Activated naive CD4-positive, alpha-beta T cell treated with Interleukin-2 at 50 U/mL for 16 hours (primary cell): ENCODE results near the gene CITED1.

Experiments
- DNase-seq: peaks from one replicate; pipeline ENCODE4 v3.0.0-alpha.2; 2020

The CITED1 gene

GRCh38 chrX:72268597-72269365 lies 36.9 kb downstream of the CITED1 start:
- DNase-seq = no peak

- no peak for DNase-seq
Observed at GRCh38 chrX:72265263-72265662, 40.5 kb downstream of the CITED1 start.

- no peak for DNase-seq
Observed at GRCh38 chrX:72262077-72262476, 43.6 kb downstream of the CITED1 start.

- no peak for DNase-seq
Observed at GRCh38 chrX:72260448-72260847, 45.3 kb downstream of the CITED1 start.

- no peak for DNase-seq
Observed at GRCh38 chrX:72258174-72258573, 47.5 kb downstream of the CITED1 start.

- no peak for DNase-seq
Observed at GRCh38 chrX:72255864-72256263, 49.9 kb downstream of the CITED1 start.

- no peak for DNase-seq
Observed at GRCh38 chrX:72255445-72255844, 50.3 kb downstream of the CITED1 start.

GRCh38 chrX:72254816-72255215 lies 50.9 kb downstream of the CITED1 start:
- no peak for DNase-seq

- no peak for DNase-seq
Observed at GRCh38 chrX:72253686-72254085, 52.0 kb downstream of the CITED1 start.
